H9 (cell line): ENCODE measurements around the gene CCR7. TPM values are rescaled to one million over a fixed set of nuclear protein-coding genes. Genes with fewer than 3 reads are reported as not detected.

Experiments
- DNase-seq: peaks from one replicate; pipeline ENCODE4 v3.0.0-alpha.2; 2017
- H2AFZ ChIP-seq: one replicate; pipeline ENCODE4 v1.6.1; 2013; ENCODE audit warnings: mild to moderate bottlenecking, low read length, control low read depth, moderate library complexity
- H2AK5ac ChIP-seq: 2 replicates; pipeline ENCODE4 v1.6.1; 2013; ENCODE audit warnings: low read length, control low read depth, mixed read lengths; ENCODE audit not compliant: insufficient read length
- H2BK120ac ChIP-seq: one replicate; pipeline ENCODE4 v1.6.1; 2013; ENCODE audit warnings: low read depth, mild to moderate bottlenecking, low read length, control low read depth, inconsistent platforms; ENCODE audit not compliant: poor library complexity, severe bottlenecking
- H2BK12ac ChIP-seq: 2 replicates; pipeline ENCODE4 v1.6.1; 2013; ENCODE audit warnings: low read length, control low read depth, mixed read lengths, low read depth; ENCODE audit not compliant: insufficient read length
- H2BK15ac ChIP-seq: 2 replicates; pipeline ENCODE4 v1.6.1; 2013; ENCODE audit warnings: low read depth, low read length, control low read depth
- H2BK20ac ChIP-seq: one replicate; pipeline ENCODE4 v1.6.1; 2013; ENCODE audit warnings: low read depth, mild to moderate bottlenecking, low read length, control low read depth, inconsistent platforms; ENCODE audit not compliant: poor library complexity, severe bottlenecking
- H2BK5ac ChIP-seq: 2 replicates; pipeline ENCODE4 v1.6.1; 2013; ENCODE audit warnings: low read length, control low read depth, mixed read lengths; ENCODE audit not compliant: insufficient read length
- H3K14ac ChIP-seq: 2 replicates; pipeline ENCODE4 v1.6.1; 2013; ENCODE audit warnings: low read length, control low read depth; ENCODE audit not compliant: insufficient read depth
- H3K18ac ChIP-seq: 2 replicates; pipeline ENCODE4 v1.6.1; 2013; ENCODE audit warnings: low read depth, mild to moderate bottlenecking, mixed read lengths, low read length, control low read depth; ENCODE audit not compliant: insufficient read length
- H3K23ac ChIP-seq: 2 replicates; pipeline ENCODE4 v1.6.1; 2013; ENCODE audit warnings: low read length, control low read depth, mixed read lengths, low read depth; ENCODE audit not compliant: insufficient read length
- H3K23me2 ChIP-seq: 2 replicates; pipeline ENCODE4 v1.6.1; 2013; ENCODE audit warnings: low read depth, mild to moderate bottlenecking, mixed read lengths, low read length, control low read depth; ENCODE audit not compliant: insufficient read length, poor library complexity, severe bottlenecking
- H3K27ac ChIP-seq: 2 replicates; pipeline ENCODE4 v1.5.1; 2013; ENCODE audit warnings: low read length, control low read depth, mixed read lengths, low read depth; ENCODE audit not compliant: insufficient read length
- H3K27me3 ChIP-seq: 2 replicates; pipeline ENCODE4 v1.6.1; 2013; ENCODE audit warnings: low read length, control low read depth, inconsistent platforms; ENCODE audit not compliant: insufficient read depth
- H3K4ac ChIP-seq: 2 replicates; pipeline ENCODE4 v1.6.1; 2013; ENCODE audit warnings: low read depth, mild to moderate bottlenecking, control low read depth, inconsistent platforms, low read length, moderate library complexity
- H3K4me1 ChIP-seq: 2 replicates; pipeline ENCODE4 v1.6.1; 2013; ENCODE audit warnings: low read length, control low read depth, inconsistent platforms; ENCODE audit not compliant: insufficient read depth
- H3K4me2 ChIP-seq: 2 replicates; pipeline ENCODE4 v1.6.1; 2013; ENCODE audit warnings: low read length, control low read depth, mixed read lengths; ENCODE audit not compliant: insufficient read length, insufficient read depth
- H3K56ac ChIP-seq: 2 replicates; pipeline ENCODE4 v1.6.1; 2013; ENCODE audit warnings: low read depth, mild to moderate bottlenecking, mixed read lengths, low read length, control low read depth; ENCODE audit not compliant: insufficient read length
- H3K79me1 ChIP-seq: 2 replicates; pipeline ENCODE4 v1.6.1; 2013; ENCODE audit warnings: low read depth, mild to moderate bottlenecking, moderate library complexity, low read length, control low read depth, inconsistent platforms; ENCODE audit not compliant: insufficient read depth, poor library complexity, severe bottlenecking
- H3K79me2 ChIP-seq: 2 replicates; pipeline ENCODE4 v1.6.1; 2013; ENCODE audit warnings: low read length, control low read depth, inconsistent platforms; ENCODE audit not compliant: insufficient read depth
- H3K9ac ChIP-seq: 2 replicates; pipeline ENCODE4 v1.6.1; 2013; ENCODE audit warnings: low read length, control low read depth, mixed read lengths; ENCODE audit not compliant: insufficient read length; ENCODE audit errors: extremely low read depth
- H3K9me3 ChIP-seq: one replicate; pipeline ENCODE4 v1.6.1; 2013; ENCODE audit warnings: low read depth, low read length, inconsistent platforms; ENCODE audit not compliant: control insufficient read depth
- H3T11ph ChIP-seq: one replicate; pipeline ENCODE4 v1.6.1; 2013; ENCODE audit warnings: mild to moderate bottlenecking, low read length, control low read depth, inconsistent platforms
- H4K20me1 ChIP-seq: one replicate; pipeline ENCODE4 v1.6.1; 2013; ENCODE audit not compliant: control insufficient read depth, insufficient read length, insufficient read depth
- H4K5ac ChIP-seq: 2 replicates; pipeline ENCODE4 v1.6.1; 2013; ENCODE audit warnings: low read depth, mild to moderate bottlenecking, mixed read lengths, low read length, control low read depth; ENCODE audit not compliant: insufficient read length
- H4K8ac ChIP-seq: replicated peaks from 2 replicates; pipeline ENCODE4 v1.6.1; 2013; ENCODE audit warnings: low read length, control low read depth, mixed read lengths, low read depth; ENCODE audit not compliant: insufficient read length
- H4K91ac ChIP-seq: 2 replicates; pipeline ENCODE4 v1.6.1; 2013; ENCODE audit warnings: low read depth, mild to moderate bottlenecking, moderate library complexity, mixed read lengths, low read length, control low read depth; ENCODE audit not compliant: insufficient read length
- H3K27ac Mint-ChIP-seq, 3 experiments: 2 replicates in 2 of 3; 3 replicates in 1 of 3; pipeline ENCODE4 v1.8.0; 2020 to 2021; ENCODE audit warnings: mixed read lengths in 3 of 3, mild to moderate bottlenecking in 1 of 3, moderate library complexity in 1 of 3
- H3K27me3 Mint-ChIP-seq: 2 replicates; pipeline ENCODE4 v1.8.0; 2021; ENCODE audit warnings: low read depth, mild to moderate bottlenecking, moderate library complexity, mixed read lengths
- H3K36me3 Mint-ChIP-seq, 3 experiments: 2 replicates in 2 of 3; 3 replicates in 1 of 3; pipeline ENCODE4 v1.8.0; 2020 to 2021; ENCODE audit warnings: low read depth in 3 of 3, mixed read lengths in 3 of 3; ENCODE audit not compliant: insufficient read depth in 1 of 3
- H3K4me1 Mint-ChIP-seq, 2 experiments: 2 replicates each; pipeline ENCODE4 v1.8.0; 2020; ENCODE audit warnings: mixed read lengths in 2 of 2
- H3K4me3 Mint-ChIP-seq, 2 experiments: 2 replicates in 1 of 2; 3 replicates in 1 of 2; pipeline ENCODE4 v1.8.0; 2020 to 2021; ENCODE audit warnings: mild to moderate bottlenecking in 2 of 2, mixed read lengths in 2 of 2, moderate library complexity in 1 of 2
- H3K9me3 Mint-ChIP-seq, 2 experiments: 2 replicates in 1 of 2; 3 replicates in 1 of 2; pipeline ENCODE4 v1.8.0; 2020; ENCODE audit warnings: mild to moderate bottlenecking in 2 of 2, mixed read lengths in 2 of 2, moderate library complexity in 1 of 2
- CTCF ChIP-seq: fragments of 200-600 bp; sonication (generic); conservative IDR thresholded peaks from 3 replicates; pipeline ENCODE4 v1.8.0; 2021; ENCODE audit warnings: antibody characterized with exemption, mild to moderate bottlenecking
- WGBS: extraction: QIAGEN DNeasy Blood & Tissue Kit; methylation state at CpG from one replicate; pipeline ENCODE4 v1.1.7; 2013; ENCODE audit warnings: missing lambda C conversion rate, low lambda C conversion rate, mixed read lengths; ENCODE audit not compliant: insufficient read length; ENCODE audit errors: extremely low coverage; 5-methylcytosine and 5-hydroxymethylcytosine counted together
- total RNA-seq: library from RNA; stranded (reverse); gene quantifications from 2 replicates; pipeline ENCODE4 v1.2.1, GENCODE V29; 2021

CCR7 gene
- total RNA-seq, 1 experiment from 2014 or later = 0.31 TPM

GRCh38 chr17:40556884-40557414, 8.3 kb downstream of the CCR7 start:
- Histone ChIP-seq H2AFZ (no peak overlapping the region), H4K8ac (no peak overlapping the region), H4K20me1 (no peaks in the 10 kb centered on the region), H3K23ac (no peak overlapping the region), H2BK20ac (no peak overlapping the region), H2BK120ac (no peak overlapping the region), H3K14ac (no peak overlapping the region), H3K79me2 (no peaks in the 10 kb centered on the region), H4K91ac (no peak overlapping the region), H3K23me2 (no peaks in the 10 kb centered on the region), H3K9ac (no peak overlapping the region), H2AK5ac (no peak overlapping the region), H3K4me1 (no peaks in the 10 kb centered on the region), H3K79me1 (no peaks in the 10 kb centered on the region), H3K9me3 (no peaks in the 10 kb centered on the region), H3K4me2 (no peak overlapping the region), H2BK5ac (no peak overlapping the region), H4K5ac (no peak overlapping the region), H3K27me3 (no peaks in the 10 kb centered on the region), H3K4ac (no peak overlapping the region), H3K27ac (no peak overlapping the region), H2BK15ac (no peak overlapping the region), H3K18ac (no peak overlapping the region), H3K56ac (no peak overlapping the region), H3T11ph (no peak overlapping the region), H2BK12ac (no peak overlapping the region)
- Mint-ChIP-seq H3K4me1 (peaks cover 23 to 38% of the 10 kb centered on the region in 2 experiments), H3K36me3 (no peaks in the 10 kb centered on the region; a peak in 2 of 7 replicates), H3K9me3 (0 out of 5 replicates have a peak, but pooled peaks cover 0 to 2% of the 10 kb centered on the region in 2 experiments), H3K4me3 (no peak overlapping the region), H3K27ac (no peak overlapping the region; a peak in 1 of 7 replicates), H3K27me3 (peaks cover 21% of the 10 kb centered on the region)
- no peak for TF ChIP-seq CTCF
- peak; percentile 31 for DNase-seq
- no CpG with 5 or more reads among the region's 16 CpGs for WGBS
